Fibroblast of lung (primary cell): ENCODE measurements around the gene TUBB. TPM values are rescaled to one million over a fixed set of nuclear protein-coding genes. Genes with fewer than 3 reads are reported as not detected.

ENCODE experiments used
- DNase-seq, 2 donors: peaks; one replicate each; pipeline versions ENCODE4 v3.0.0 to v3.0.0-alpha.2; 2010; ENCODE audit warnings: low read depth in 2 of 2
- H2AFZ ChIP-seq: 2 replicates; pipeline ENCODE4 v1.5.1; 2012; ENCODE audit warnings: low read length, control low read depth, inconsistent platforms
- H3K27ac ChIP-seq: 2 replicates; pipeline ENCODE4 v1.5.1; 2011; ENCODE audit warnings: low read length, control low read depth; ENCODE audit not compliant: insufficient read depth
- H3K27me3 ChIP-seq: 2 replicates; pipeline ENCODE4 v1.5.1; 2011; ENCODE audit warnings: mild to moderate bottlenecking, low read length; ENCODE audit not compliant: control insufficient read depth, insufficient read depth
- H3K36me3 ChIP-seq: 2 replicates; pipeline ENCODE4 v1.5.1; 2011; ENCODE audit warnings: low read length; ENCODE audit not compliant: control insufficient read depth, insufficient read depth
- H3K4me1 ChIP-seq: 2 replicates; pipeline ENCODE4 v1.5.1; 2011; ENCODE audit warnings: low read length; ENCODE audit not compliant: control insufficient read depth, insufficient read depth; ENCODE audit errors: extremely low read depth
- H3K4me2 ChIP-seq: 2 replicates; pipeline ENCODE4 v1.5.1; 2011; ENCODE audit warnings: low read length, control low read depth; ENCODE audit not compliant: insufficient read depth; ENCODE audit errors: extremely low read depth
- H3K4me3 ChIP-seq, 4 experiments: fragments of 200-600 bp in 1 of 4; sonication (generic) in 1 of 4; replicated peaks in 1 of 4; 2 replicates each; pipeline ENCODE4 v1.5.1; 2011 to 2016; ENCODE audit warnings: low read length in 4 of 4, low read depth in 3 of 4, mild to moderate bottlenecking in 3 of 4, control low read depth in 2 of 4, inconsistent platforms in 1 of 4, mixed read lengths in 1 of 4; ENCODE audit not compliant: insufficient read depth in 1 of 4; ENCODE audit errors: control extremely low read depth in 1 of 4
- H3K79me2 ChIP-seq: 2 replicates; pipeline ENCODE4 v1.5.1; 2012; ENCODE audit warnings: mild to moderate bottlenecking, low read length, inconsistent platforms; ENCODE audit not compliant: control insufficient read depth, insufficient read depth
- H3K9ac ChIP-seq: 2 replicates; pipeline ENCODE4 v1.5.1; 2011; ENCODE audit warnings: mild to moderate bottlenecking, low read length, control low read depth; ENCODE audit not compliant: insufficient read depth
- H3K9me3 ChIP-seq: 2 replicates; pipeline ENCODE4 v1.5.1; 2012; ENCODE audit warnings: low read depth, low read length; ENCODE audit not compliant: control insufficient read depth, insufficient read depth
- H4K20me1 ChIP-seq: 2 replicates; pipeline ENCODE4 v1.5.1; 2011; ENCODE audit warnings: low read length; ENCODE audit not compliant: control insufficient read depth, insufficient read depth; ENCODE audit errors: extremely low read depth
- EZH2 ChIP-seq: IDR thresholded peaks from 2 replicates; pipeline ENCODE4 v1.5.1; 2012; ENCODE audit warnings: low read length, control low read depth, mild to moderate bottlenecking; ENCODE audit errors: missing control alignments
- polyA plus RNA-seq, 2 donors: library from polyadenylated mRNA; depleted of rRNA in 1 of 2; stranded (reverse) in 1 of 2; unstranded in 1 of 2; fragments of >200 nt; gene quantifications; 2 replicates each; pipeline ENCODE4 v1.2.1, GENCODE V29; 2011 to 2012; ENCODE audit warnings: missing spikeins in 1 of 2
- total RNA-seq: library from RNA; depleted of rRNA; stranded (reverse); fragments of >200 nt; gene quantifications from 2 replicates; pipeline ENCODE4 v1.2.1, GENCODE V29; 2014
- TF ChIP-seq, protein P1 (sequence below), 2 donors: IDR thresholded peaks in 1 of 2; conservative IDR thresholded peaks in 1 of 2; 1 replicate in 1 of 2; 2 replicates in 1 of 2; pipeline ENCODE4 v1.5.1; 2011 to 2012; ENCODE audit warnings: low read length in 2 of 2, control low read depth in 1 of 2, inconsistent platforms in 1 of 2, low read depth in 1 of 2, mild to moderate bottlenecking in 1 of 2

The TUBB gene
- total and polyA plus RNA-seq, 2 donors (not counting 1 experiment from before 2014, with no cell fraction given): 551 to 1,493 TPM

DNA sequence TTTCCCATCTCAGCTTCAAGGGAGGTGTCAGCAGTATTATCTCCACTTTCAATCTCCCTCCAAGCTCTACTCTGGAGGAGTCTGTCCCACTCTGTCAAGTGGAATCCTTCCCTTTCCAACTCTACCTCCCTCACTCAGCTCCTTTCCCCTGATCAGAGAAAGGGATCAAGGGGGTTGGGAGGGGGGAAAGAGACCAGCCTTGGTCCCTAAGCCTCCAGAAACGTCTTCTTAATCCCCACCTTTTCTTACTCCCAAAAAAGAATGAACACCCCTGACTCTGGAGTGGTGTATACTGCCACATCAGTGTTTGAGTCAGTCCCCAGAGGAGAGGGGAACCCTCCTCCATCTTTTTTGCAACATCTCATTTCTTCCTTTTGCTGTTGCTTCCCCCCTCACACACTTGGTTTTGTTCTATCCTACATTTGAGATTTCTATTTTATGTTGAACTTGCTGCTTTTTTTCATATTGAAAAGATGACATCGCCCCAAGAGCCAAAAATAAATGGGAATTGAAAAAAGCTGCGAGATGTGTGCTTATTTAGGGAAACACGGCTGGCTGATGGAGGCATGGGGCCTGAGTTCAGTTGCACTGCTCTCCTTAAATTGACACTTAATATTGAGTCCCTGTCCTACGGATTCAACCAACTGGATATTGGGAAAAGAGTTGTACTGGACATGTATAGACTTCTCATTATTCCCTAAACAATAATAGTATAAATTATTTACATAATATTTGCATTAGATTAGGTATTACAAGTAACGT lies 4.9 kb downstream of the TUBB start:
- Histone ChIP-seq H3K4me1 (peaks cover 15% of the 10 kb centered on the region), H3K27me3 (no peaks in the 10 kb centered on the region), H3K9ac (no peak overlapping the region), H3K36me3 (peaks cover 14% of the 10 kb centered on the region), H2AFZ (no peak overlapping the region), H3K79me2 (peaks cover 53% of the 10 kb centered on the region), H4K20me1 (peaks cover 5% of the 10 kb centered on the region), H3K4me2 (no peak overlapping the region), H3K4me3 (peak overlapping the region in 1 of 4 experiments; percentile 11), H3K27ac (peak overlapping the region; percentile 30), H3K9me3 (no peaks in the 10 kb centered on the region)
- TF ChIP-seq, protein P1, sequence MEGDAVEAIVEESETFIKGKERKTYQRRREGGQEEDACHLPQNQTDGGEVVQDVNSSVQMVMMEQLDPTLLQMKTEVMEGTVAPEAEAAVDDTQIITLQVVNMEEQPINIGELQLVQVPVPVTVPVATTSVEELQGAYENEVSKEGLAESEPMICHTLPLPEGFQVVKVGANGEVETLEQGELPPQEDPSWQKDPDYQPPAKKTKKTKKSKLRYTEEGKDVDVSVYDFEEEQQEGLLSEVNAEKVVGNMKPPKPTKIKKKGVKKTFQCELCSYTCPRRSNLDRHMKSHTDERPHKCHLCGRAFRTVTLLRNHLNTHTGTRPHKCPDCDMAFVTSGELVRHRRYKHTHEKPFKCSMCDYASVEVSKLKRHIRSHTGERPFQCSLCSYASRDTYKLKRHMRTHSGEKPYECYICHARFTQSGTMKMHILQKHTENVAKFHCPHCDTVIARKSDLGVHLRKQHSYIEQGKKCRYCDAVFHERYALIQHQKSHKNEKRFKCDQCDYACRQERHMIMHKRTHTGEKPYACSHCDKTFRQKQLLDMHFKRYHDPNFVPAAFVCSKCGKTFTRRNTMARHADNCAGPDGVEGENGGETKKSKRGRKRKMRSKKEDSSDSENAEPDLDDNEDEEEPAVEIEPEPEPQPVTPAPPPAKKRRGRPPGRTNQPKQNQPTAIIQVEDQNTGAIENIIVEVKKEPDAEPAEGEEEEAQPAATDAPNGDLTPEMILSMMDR (conservative IDR thresholded peaks at IDR 0.05 in 1 of 2, IDR thresholded peaks at IDR 0.05 in 1 of 2; ENCODE audit: low read depth in 1 of 2, low read length in 2 of 2): no peak
- no peak for TF ChIP-seq EZH2
- DNase-seq: no peak

DNA sequence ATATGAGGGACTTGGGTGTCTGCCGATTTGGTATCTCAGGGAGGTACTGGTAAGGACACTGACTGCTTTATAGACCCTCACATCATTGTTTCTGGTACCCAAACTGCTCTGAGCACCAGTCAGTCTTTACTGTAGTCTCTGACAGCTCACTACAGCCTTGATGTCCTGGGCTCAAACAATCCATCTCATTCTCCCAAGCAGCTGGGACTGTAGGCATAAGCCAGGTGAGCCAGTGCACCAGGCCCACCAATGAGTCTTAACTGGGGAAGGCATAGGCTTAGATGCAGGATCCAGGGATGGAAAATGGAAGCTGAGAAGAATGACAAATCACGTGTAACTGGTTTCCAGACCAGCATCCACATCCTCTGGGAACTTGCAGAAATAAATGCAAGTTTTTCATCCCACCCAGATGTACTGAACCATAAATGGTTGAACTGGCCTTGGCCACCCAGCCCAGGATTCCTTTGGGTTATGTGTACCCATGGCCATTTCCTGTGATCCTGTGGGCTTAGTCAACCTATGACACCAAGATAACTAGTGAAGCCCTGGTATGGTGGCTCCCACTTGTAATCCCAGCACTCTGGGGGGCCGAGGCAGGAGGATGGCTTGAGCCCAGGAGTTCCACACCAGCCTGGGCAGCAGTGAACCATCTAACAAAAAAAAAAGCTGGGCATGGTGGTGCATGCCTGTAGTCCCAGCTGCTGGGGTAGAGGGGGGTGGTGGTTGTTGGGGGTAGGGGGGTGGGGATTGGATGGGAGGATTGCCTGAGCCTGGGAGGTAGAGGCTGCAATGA lies 5.8 kb downstream of the TUBB start:
- Histone ChIP-seq H2AFZ (no peak overlapping the region), H3K9ac (no peak overlapping the region), H3K4me2 (no peak overlapping the region), H4K20me1 (peaks cover 5% of the 10 kb centered on the region), H3K79me2 (peaks cover 45% of the 10 kb centered on the region), H3K36me3 (peaks cover 19% of the 10 kb centered on the region), H3K4me1 (peaks cover 15% of the 10 kb centered on the region), H3K27ac (peak overlapping the region; percentile 30), H3K4me3 (no peak overlapping the region), H3K9me3 (no peaks in the 10 kb centered on the region), H3K27me3 (no peaks in the 10 kb centered on the region)
- DNase-seq: peak; percentile 46 to 73
- TF ChIP-seq, protein P1 (conservative IDR thresholded peaks at IDR 0.05 in 1 of 2, IDR thresholded peaks at IDR 0.05 in 1 of 2; ENCODE audit: low read depth in 1 of 2, low read length in 2 of 2): no peak
- TF ChIP-seq EZH2: no peak
